Loucy (cell line): Measurements from ENCODE around the gene LMAN1L.

ENCODE experiments used
- H2AFZ ChIP-seq: fragments of 200-600 bp; sonication (generic); 2 replicates; pipeline ENCODE4 v1.6.0; 2016; ENCODE audit warnings: antibody characterized with exemption, mild to moderate bottlenecking, low read length, moderate library complexity
- H3F3A ChIP-seq: fragments of 200-600 bp; 2 replicates; pipeline ENCODE4 v1.6.0; 2016; ENCODE audit warnings: antibody characterized with exemption, low read depth, mild to moderate bottlenecking
- H3K27me3 ChIP-seq: fragments of 200-600 bp; sonication (generic); 2 replicates; pipeline ENCODE4 v1.6.1; 2014; ENCODE audit warnings: low read length, mild to moderate bottlenecking; ENCODE audit not compliant: insufficient read depth, poor library complexity, severe bottlenecking
- H3K36me3 ChIP-seq: fragments of 200-600 bp; sonication (generic); 2 replicates; pipeline ENCODE4 v1.6.1; 2016; ENCODE audit warnings: low read length; ENCODE audit not compliant: insufficient read depth
- H3K4me1 ChIP-seq: fragments of 200-600 bp; sonication (generic); 2 replicates; pipeline ENCODE4 v1.5.1; 2014; ENCODE audit warnings: low read length, mild to moderate bottlenecking; ENCODE audit not compliant: insufficient read depth, poor library complexity, severe bottlenecking
- H3K4me2 ChIP-seq: fragments of 200-600 bp; sonication (generic); 2 replicates; pipeline ENCODE4 v1.6.0; 2014; ENCODE audit warnings: antibody characterized with exemption, low read length, low read depth, mild to moderate bottlenecking; ENCODE audit not compliant: poor library complexity, severe bottlenecking
- H3K4me3 ChIP-seq: fragments of 200-600 bp; sonication (generic); 2 replicates; pipeline ENCODE4 v1.5.1; 2014; ENCODE audit warnings: low read length, mild to moderate bottlenecking, mixed read lengths; ENCODE audit not compliant: poor library complexity, severe bottlenecking
- H3K79me2 ChIP-seq: fragments of 200-600 bp; sonication (generic); 2 replicates; pipeline ENCODE4 v1.6.1; 2014; ENCODE audit warnings: low read length; ENCODE audit not compliant: insufficient read depth
- H3K9ac ChIP-seq: fragments of 200-600 bp; sonication (generic); 2 replicates; pipeline ENCODE4 v1.6.0; 2014; ENCODE audit warnings: mild to moderate bottlenecking, low read depth, low read length, moderate library complexity; ENCODE audit not compliant: poor library complexity, severe bottlenecking
- H3K9me2 ChIP-seq: fragments of 200-600 bp; sonication (generic); replicated peaks from 2 replicates; pipeline ENCODE4 v1.6.1; 2016; ENCODE audit warnings: low read depth, low read length, mixed read lengths
- H3K9me3 ChIP-seq: fragments of 200-600 bp; sonication (generic); 2 replicates; pipeline ENCODE4 v1.6.1; 2014; ENCODE audit warnings: mild to moderate bottlenecking, antibody characterized with exemption, low read length, low read depth; ENCODE audit not compliant: insufficient read depth
- H4K20me1 ChIP-seq: fragments of 200-600 bp; sonication (generic); 2 replicates; pipeline ENCODE4 v1.6.0; 2014; ENCODE audit warnings: antibody characterized with exemption, low read length, mild to moderate bottlenecking; ENCODE audit not compliant: insufficient read depth, poor library complexity, severe bottlenecking
- EZH2phosphoT487 ChIP-seq: fragments of 200-600 bp; IDR thresholded peaks from 2 replicates; pipeline ENCODE4 v1.6.1; 2018; ENCODE audit warnings: antibody characterized with exemption, mild to moderate bottlenecking, moderate library complexity, borderline replicate concordance
- TF ChIP-seq, protein P1 (sequence below): fragments of 200-600 bp; sonication (generic); conservative IDR thresholded peaks from 2 replicates; pipeline ENCODE4 v1.5.1; 2014; ENCODE audit warnings: mild to moderate bottlenecking, antibody characterized with exemption, low read length

Gene LMAN1L

GRCh38 chr15:74793135-74794028 is 19.3 kb upstream of the LMAN1L start:
- Histone ChIP-seq H3K36me3 (peaks cover 28% of the 10 kb centered on the region; the same call in 1 of the 2 replicates), H3F3A (peaks cover 2% of the 10 kb centered on the region; the same call in 1 of the 2 replicates), H3K27me3 (no peaks in the 10 kb centered on the region), H3K4me1 (peaks cover 48% of the 10 kb centered on the region), H3K9me2 (no peaks in the 10 kb centered on the region), H3K79me2 (peaks cover 100% of the 10 kb centered on the region), H3K4me2 (peak overlapping the region; percentile 95), H4K20me1 (peaks cover 93% of the 10 kb centered on the region), H3K9me3 (no peaks in the 10 kb centered on the region), H3K9ac (no peak overlapping the region), H3K4me3 (no peak overlapping the region), H2AFZ (no peak overlapping the region)
- TF ChIP-seq, protein P1, sequence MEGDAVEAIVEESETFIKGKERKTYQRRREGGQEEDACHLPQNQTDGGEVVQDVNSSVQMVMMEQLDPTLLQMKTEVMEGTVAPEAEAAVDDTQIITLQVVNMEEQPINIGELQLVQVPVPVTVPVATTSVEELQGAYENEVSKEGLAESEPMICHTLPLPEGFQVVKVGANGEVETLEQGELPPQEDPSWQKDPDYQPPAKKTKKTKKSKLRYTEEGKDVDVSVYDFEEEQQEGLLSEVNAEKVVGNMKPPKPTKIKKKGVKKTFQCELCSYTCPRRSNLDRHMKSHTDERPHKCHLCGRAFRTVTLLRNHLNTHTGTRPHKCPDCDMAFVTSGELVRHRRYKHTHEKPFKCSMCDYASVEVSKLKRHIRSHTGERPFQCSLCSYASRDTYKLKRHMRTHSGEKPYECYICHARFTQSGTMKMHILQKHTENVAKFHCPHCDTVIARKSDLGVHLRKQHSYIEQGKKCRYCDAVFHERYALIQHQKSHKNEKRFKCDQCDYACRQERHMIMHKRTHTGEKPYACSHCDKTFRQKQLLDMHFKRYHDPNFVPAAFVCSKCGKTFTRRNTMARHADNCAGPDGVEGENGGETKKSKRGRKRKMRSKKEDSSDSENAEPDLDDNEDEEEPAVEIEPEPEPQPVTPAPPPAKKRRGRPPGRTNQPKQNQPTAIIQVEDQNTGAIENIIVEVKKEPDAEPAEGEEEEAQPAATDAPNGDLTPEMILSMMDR: no peak
- TF ChIP-seq EZH2phosphoT487: no peak

- Histone ChIP-seq H3K9me3 (no peaks in the 10 kb centered on the region), H3K4me1 (peaks cover 41% of the 10 kb centered on the region), H3F3A (no peaks in the 10 kb centered on the region), H3K4me3 (no peak overlapping the region), H3K9me2 (no peaks in the 10 kb centered on the region), H2AFZ (no peak overlapping the region), H3K79me2 (peaks cover 91% of the 10 kb centered on the region), H3K4me2 (no peak overlapping the region), H4K20me1 (peaks cover 87% of the 10 kb centered on the region), H3K27me3 (no peaks in the 10 kb centered on the region), H3K9ac (no peak overlapping the region), H3K36me3 (peaks cover 39% of the 10 kb centered on the region; the same call in 1 of the 2 replicates)
- TF ChIP-seq EZH2phosphoT487: no peak
- TF ChIP-seq, protein P1: no peak
These were observed 18.2 kb upstream of the LMAN1L start for GRCh38 chr15:74794248-74794969.

- peaks cover 86% of the 10 kb centered on the region for H3K79me2 ChIP-seq
These were observed 17.7 kb upstream of the LMAN1L start for GRCh38 chr15:74794970-74795349.

More at GRCh38 chr15:74794970-74795349, 17.7 kb upstream of the LMAN1L start:
- TF ChIP-seq, protein P1: no peak
- TF ChIP-seq EZH2phosphoT487: no peak
- H3K4me3 ChIP-seq: no peak overlapping the region
- no peaks in the 10 kb centered on the region for H3K9me2 ChIP-seq
- peaks cover 87% of the 10 kb centered on the region for H4K20me1 ChIP-seq
- H3K4me1 ChIP-seq: peaks cover 35% of the 10 kb centered on the region
- H3K9me3 ChIP-seq: no peaks in the 10 kb centered on the region
- no peaks in the 10 kb centered on the region for H3K27me3 ChIP-seq
- no peaks in the 10 kb centered on the region for H3F3A ChIP-seq
- no peak overlapping the region for H2AFZ ChIP-seq
- no peak overlapping the region for H3K4me2 ChIP-seq
- H3K36me3 ChIP-seq: peaks cover 44% of the 10 kb centered on the region; the same call in 1 of the 2 replicates
- no peak overlapping the region for H3K9ac ChIP-seq
